Activated naive CD4-positive, alpha-beta T cell (primary cell): ENCODE measurements around the gene BLVRA.
"Not testable (repeated sequence)": the region's sequence is repeated elsewhere in the genome, so short reads cannot be mapped to it uniquely, and the experiment has no call there.

ENCODE experiments used
- DNase-seq, 4 experiments: peaks; one replicate each; lab custom pipeline; 2025; lab: John Stamatoyannopoulos, UW

The BLVRA gene

GRCh38 chr7:43758029-43758821, at the start of gene BLVRA:
Gene BLVRA (plus strand): TSS chr7:43758680. CDS start chr7:43771159, 12,479 bp downstream.
- peak; percentile 14 to 62 (median 23) for DNase-seq

- no peak for DNase-seq
Measured at GRCh38 chr7:43711503-43711902, 47.0 kb upstream of the BLVRA start.

- DNase-seq: not testable (repeated sequence)
Measured at GRCh38 chr7:43715966-43716365, 42.5 kb upstream of the BLVRA start.

- DNase-seq: no peak
Measured at GRCh38 chr7:43716598-43716997, 41.9 kb upstream of the BLVRA start.

GRCh38 chr7:43721193-43721806, 37.2 kb upstream of the BLVRA start:
- no peak for DNase-seq

GRCh38 chr7:43723007-43723341, 35.5 kb upstream of the BLVRA start:
- DNase-seq: no peak

- DNase-seq: no peak
Measured at GRCh38 chr7:43725251-43725650, 33.2 kb upstream of the BLVRA start.

- DNase-seq: no peak
Measured at GRCh38 chr7:43726466-43726865, 32.0 kb upstream of the BLVRA start.

GRCh38 chr7:43727003-43727402, 31.5 kb upstream of the BLVRA start:
- no peak for DNase-seq

GRCh38 chr7:43727494-43727893, 31.0 kb upstream of the BLVRA start:
- no peak for DNase-seq

GRCh38 chr7:43729214-43729923, 29.1 kb upstream of the BLVRA start, which contains the start of gene COA1:
Gene COA1 (minus strand): TSS chr7:43729523. CDS start chr7:43648614, 80,909 bp downstream.
- peak; percentile 49 to 69 (median 68) for DNase-seq

- no peak for DNase-seq
Measured at GRCh38 chr7:43729924-43730248, 28.6 kb upstream of the BLVRA start.

GRCh38 chr7:43731494-43731893, 27.0 kb upstream of the BLVRA start:
- not testable (repeated sequence) for DNase-seq

GRCh38 chr7:43734575-43735332, 23.7 kb upstream of the BLVRA start:
- not testable (repeated sequence) for DNase-seq

- DNase-seq: no peak
Measured at GRCh38 chr7:43735403-43735801, 23.1 kb upstream of the BLVRA start.

GRCh38 chr7:43735802-43736603, 22.5 kb upstream of the BLVRA start:
- DNase-seq: no peak

- DNase-seq: no peak
Measured at GRCh38 chr7:43737467-43738127, 20.9 kb upstream of the BLVRA start.

GRCh38 chr7:43742692-43743091, 15.8 kb upstream of the BLVRA start:
- DNase-seq: no peak

GRCh38 chr7:43747328-43748105, 11.0 kb upstream of the BLVRA start:
- no peak for DNase-seq

GRCh38 chr7:43749383-43749940, 9.0 kb upstream of the BLVRA start:
- no peak for DNase-seq
